ENCODE measurements around the gene AMOTL1. TPM values are rescaled to one million over a fixed set of nuclear protein-coding genes. Genes with fewer than 3 reads are reported as not detected.

The AMOTL1 gene
- total RNA-seq, 1 experiment from 2014 or later = 76.6 TPM

- no peak overlapping the region for H3K4me3 Mint-ChIP-seq (ENCODE audit: unreplicated experiment)
- ChIA-PET POLR2A (interaction anchor here (0.5 to 1.3 kb wide), 4 partner anchors 11 to 572 kb away, joined by 3 to 8 read pairs (median 4); no protein-coding TSS in a partner anchor), CTCF (interaction anchor here (0.6 to 1.1 kb wide), 3 partner anchors 25 to 114 kb away, joined by 3 to 5 read pairs (median 4); no protein-coding TSS in a partner anchor)
- H3K36me3 Mint-ChIP-seq (ENCODE audit: insufficient read depth, unreplicated experiment) = peaks cover 9% of the 10 kb centered on the region
- DNase-seq (ENCODE audit: unreplicated experiment) = no peak
- no peak overlapping the region for H3K27ac Mint-ChIP-seq (ENCODE audit: low read depth, unreplicated experiment)
- H3K9me3 Mint-ChIP-seq (ENCODE audit: unreplicated experiment) = no peaks in the 10 kb centered on the region
- no TSS peak for BruUV-seq (replicated peaks)
- intact Hi-C loops (cut with micrococcal nuclease) = no loop called here
- no peak for TF ChIP-seq CTCF (IDR thresholded peaks at IDR 0.05; ENCODE audit: unreplicated experiment)
- H3K27me3 Mint-ChIP-seq (ENCODE audit: insufficient read depth, unreplicated experiment) = no peaks in the 10 kb centered on the region
- H3K4me1 Mint-ChIP-seq (ENCODE audit: insufficient read depth, unreplicated experiment) = peaks cover 27% of the 10 kb centered on the region
Measured at GRCh38 chr11:94737171-94737611, 31.0 kb upstream of the AMOTL1 start.

- POLR2A ChIA-PET = no interaction called here
- TF ChIP-seq CTCF (IDR thresholded peaks at IDR 0.05; ENCODE audit: unreplicated experiment) = no peak
- intact Hi-C loops (cut with micrococcal nuclease) = no loop called here
- no peak for DNase-seq (ENCODE audit: unreplicated experiment)
- no TSS peak for BruUV-seq (replicated peaks)
- CTCF ChIA-PET = interaction anchor here (1.0 kb wide), 1 partner anchor 33 kb away, joined by 3 read pairs; no protein-coding TSS in a partner anchor
- H3K27me3 Mint-ChIP-seq (ENCODE audit: insufficient read depth, unreplicated experiment) = no peaks in the 10 kb centered on the region
- no peak overlapping the region for H3K27ac Mint-ChIP-seq (ENCODE audit: low read depth, unreplicated experiment)
- no peak overlapping the region for H3K4me3 Mint-ChIP-seq (ENCODE audit: unreplicated experiment)
- H3K36me3 Mint-ChIP-seq (ENCODE audit: insufficient read depth, unreplicated experiment) = peaks cover 18% of the 10 kb centered on the region
- H3K9me3 Mint-ChIP-seq (ENCODE audit: unreplicated experiment) = no peaks in the 10 kb centered on the region
- H3K4me1 Mint-ChIP-seq (ENCODE audit: insufficient read depth, unreplicated experiment) = peaks cover 15% of the 10 kb centered on the region
Measured at GRCh38 chr11:94738746-94739145, 29.4 kb upstream of the AMOTL1 start.

- CTCF ChIA-PET = interaction anchor here (0.6 to 1.0 kb wide), 3 partner anchors 63 to 395 kb away, joined by 3 to 4 read pairs (median 3); no protein-coding TSS in a partner anchor
- H3K4me1 Mint-ChIP-seq (ENCODE audit: insufficient read depth, unreplicated experiment) = peaks cover 15% of the 10 kb centered on the region
- H3K27me3 Mint-ChIP-seq (ENCODE audit: insufficient read depth, unreplicated experiment) = no peaks in the 10 kb centered on the region
- TF ChIP-seq CTCF (IDR thresholded peaks at IDR 0.05; ENCODE audit: unreplicated experiment) = no peak
- DNase-seq (ENCODE audit: unreplicated experiment) = no peak
- H3K9me3 Mint-ChIP-seq (ENCODE audit: unreplicated experiment) = no peaks in the 10 kb centered on the region
- no peak overlapping the region for H3K27ac Mint-ChIP-seq (ENCODE audit: low read depth, unreplicated experiment)
- peaks cover 18% of the 10 kb centered on the region for H3K36me3 Mint-ChIP-seq (ENCODE audit: insufficient read depth, unreplicated experiment)
- intact Hi-C loops (cut with micrococcal nuclease) = no loop called here
- POLR2A ChIA-PET = interaction anchor here (0.5 to 1.5 kb wide), 2 partner anchors 20 to 33 kb away, joined by 3 read pairs; no protein-coding TSS in a partner anchor
- no TSS peak for BruUV-seq (replicated peaks)
- H3K4me3 Mint-ChIP-seq (ENCODE audit: unreplicated experiment) = no peak overlapping the region
Measured at GRCh38 chr11:94739331-94739730, 28.8 kb upstream of the AMOTL1 start.

GRCh38 chr11:94740083-94741021, 27.8 kb upstream of the AMOTL1 start:
- ChIA-PET POLR2A (interaction anchor here (0.8 to 1.5 kb wide), 3 partner anchors 34 to 118 kb away, joined by 3 to 5 read pairs (median 3); no protein-coding TSS in a partner anchor), CTCF (interaction anchor here (0.6 to 2.8 kb wide), 12 partner anchors 8 to 117 kb away, joined by 3 to 19 read pairs (median 4); no protein-coding TSS in a partner anchor)
- Mint-ChIP-seq H3K4me1 (ENCODE audit: insufficient read depth, unreplicated experiment) (peaks cover 15% of the 10 kb centered on the region), H3K27me3 (ENCODE audit: insufficient read depth, unreplicated experiment) (no peaks in the 10 kb centered on the region), H3K9me3 (ENCODE audit: unreplicated experiment) (no peaks in the 10 kb centered on the region), H3K27ac (ENCODE audit: low read depth, unreplicated experiment) (peak overlapping the region; percentile 69), H3K4me3 (ENCODE audit: unreplicated experiment) (peak overlapping the region; percentile 57), H3K36me3 (ENCODE audit: insufficient read depth, unreplicated experiment) (peaks cover 18% of the 10 kb centered on the region)
- TF ChIP-seq CTCF (IDR thresholded peaks at IDR 0.05; ENCODE audit: unreplicated experiment) = no peak
- intact Hi-C loops (cut with micrococcal nuclease) = no loop called here
- no TSS peak for BruUV-seq (replicated peaks)
- no peak for DNase-seq (ENCODE audit: unreplicated experiment)

Data from MCF 10A (cell line).